Measurements from ENCODE around the gene MLYCD.

The MLYCD gene

GRCh38 chr16:83911290-83911689 lies 12.4 kb downstream of the MLYCD start:
- no peaks in the 10 kb centered on the region for H3F3A ChIP-seq (ENCODE audit: insufficient read depth, low read length)
- H3K27ac ChIP-seq (ENCODE audit: low read length) = no peak overlapping the region
- H2AFZ ChIP-seq (ENCODE audit: low read length) = no peak overlapping the region
- H3K36me3 ChIP-seq (replicated peaks; ENCODE audit: insufficient read depth, low read length) = no peaks in the 10 kb centered on the region
- no peak overlapping the region for H3K4me3 ChIP-seq (ENCODE audit: low read length)
- no peak overlapping the region for H3K9ac ChIP-seq (ENCODE audit: low read length)
- no peaks in the 10 kb centered on the region for H3K79me2 ChIP-seq (ENCODE audit: low read length)
- H3K4me1 ChIP-seq (ENCODE audit: low read length) = no peaks in the 10 kb centered on the region
- H3K9me2 ChIP-seq (replicated peaks; ENCODE audit: insufficient read depth, low read length) = no peaks in the 10 kb centered on the region
- H3K9me3 ChIP-seq (replicated peaks; ENCODE audit: insufficient read depth, low read length) = no peaks in the 10 kb centered on the region
- TF ChIP-seq CTCF (IDR thresholded peaks at IDR 0.05; ENCODE audit: low read length) (no peak), EZH2 (optimal IDR thresholded peaks at IDR 0.05; ENCODE audit: low read depth, low read length) (no peak), EZH2phosphoT487 (IDR thresholded peaks at IDR 0.05; ENCODE audit: low read length) (no peak)
- DNase-seq = no peak
- no peaks in the 10 kb centered on the region for H4K20me1 ChIP-seq (ENCODE audit: insufficient read depth, low read length)
- no peaks in the 10 kb centered on the region for H3K27me3 ChIP-seq (replicated peaks; ENCODE audit: insufficient read depth, low read length)
- H3K4me2 ChIP-seq (ENCODE audit: low read depth, low read length) = no peak overlapping the region

- no peaks in the 10 kb centered on the region for H4K20me1 ChIP-seq (ENCODE audit: insufficient read depth, low read length)
- no peak for DNase-seq
- H2AFZ ChIP-seq (ENCODE audit: low read length) = no peak overlapping the region
Observed at GRCh38 chr16:83912519-83913244, 13.8 kb downstream of the MLYCD start.

GRCh38 chr16:83913245-83913633 lies 14.3 kb downstream of the MLYCD start:
- Histone ChIP-seq H3K4me2 (ENCODE audit: low read depth, low read length) (no peak overlapping the region), H3K27ac (ENCODE audit: low read length) (no peak overlapping the region), H3K9me3 (replicated peaks; ENCODE audit: insufficient read depth, low read length) (no peaks in the 10 kb centered on the region), H3K4me3 (ENCODE audit: low read length) (no peak overlapping the region), H3F3A (ENCODE audit: insufficient read depth, low read length) (no peaks in the 10 kb centered on the region), H3K79me2 (ENCODE audit: low read length) (no peaks in the 10 kb centered on the region), H3K36me3 (replicated peaks; ENCODE audit: insufficient read depth, low read length) (no peaks in the 10 kb centered on the region), H3K9me2 (replicated peaks; ENCODE audit: insufficient read depth, low read length) (no peaks in the 10 kb centered on the region), H4K20me1 (ENCODE audit: insufficient read depth, low read length) (no peaks in the 10 kb centered on the region), H2AFZ (ENCODE audit: low read length) (no peak overlapping the region), H3K4me1 (ENCODE audit: low read length) (no peaks in the 10 kb centered on the region), H3K9ac (ENCODE audit: low read length) (no peak overlapping the region), H3K27me3 (replicated peaks; ENCODE audit: insufficient read depth, low read length) (no peaks in the 10 kb centered on the region)
- no peak for DNase-seq
- TF ChIP-seq EZH2 (optimal IDR thresholded peaks at IDR 0.05; ENCODE audit: low read depth, low read length) (no peak), EZH2phosphoT487 (IDR thresholded peaks at IDR 0.05; ENCODE audit: low read length) (no peak), CTCF (IDR thresholded peaks at IDR 0.05; ENCODE audit: low read length) (no peak)

More at GRCh38 chr16:83912519-83913244, 13.8 kb downstream of the MLYCD start:
- no peaks in the 10 kb centered on the region for H3K79me2 ChIP-seq (ENCODE audit: low read length)
- H3K27me3 ChIP-seq (replicated peaks; ENCODE audit: insufficient read depth, low read length) = no peaks in the 10 kb centered on the region
- TF ChIP-seq EZH2phosphoT487 (IDR thresholded peaks at IDR 0.05; ENCODE audit: low read length) (no peak), EZH2 (optimal IDR thresholded peaks at IDR 0.05; ENCODE audit: low read depth, low read length) (no peak), CTCF (IDR thresholded peaks at IDR 0.05; ENCODE audit: low read length) (no peak)
- no peaks in the 10 kb centered on the region for H3K36me3 ChIP-seq (replicated peaks; ENCODE audit: insufficient read depth, low read length)
- no peak overlapping the region for H3K9ac ChIP-seq (ENCODE audit: low read length)
- H3K27ac ChIP-seq (ENCODE audit: low read length) = no peak overlapping the region
- no peak overlapping the region for H3K4me2 ChIP-seq (ENCODE audit: low read depth, low read length)
- H3K9me2 ChIP-seq (replicated peaks; ENCODE audit: insufficient read depth, low read length) = no peaks in the 10 kb centered on the region
- H3K9me3 ChIP-seq (replicated peaks; ENCODE audit: insufficient read depth, low read length) = no peaks in the 10 kb centered on the region
- no peaks in the 10 kb centered on the region for H3F3A ChIP-seq (ENCODE audit: insufficient read depth, low read length)
- no peak overlapping the region for H3K4me3 ChIP-seq (ENCODE audit: low read length)
- no peaks in the 10 kb centered on the region for H3K4me1 ChIP-seq (ENCODE audit: low read length)

Data from MM.1S (cell line).